GM12878 (cell line): Measurements from ENCODE around the gene MND1. TPM values are rescaled to one million over a fixed set of nuclear protein-coding genes. Genes with fewer than 3 reads are reported as not detected.
A peak's percentile ranks its signal among the peaks of the same experiment; 100 is the strongest.

Experiments used
- DPF2 ChIP-seq: fragments of 450-650 bp; IDR thresholded peaks from 2 replicates; pipeline ENCODE4 v1.6.1; 2017; ENCODE audit warnings: mild to moderate bottlenecking
- IKZF2 ChIP-seq, 2 experiments: fragments of 450-650 bp; IDR thresholded peaks; 2 replicates each; pipeline ENCODE4 v1.6.1; 2017; ENCODE audit warnings: mild to moderate bottlenecking in 2 of 2, moderate library complexity in 2 of 2
- IRF3 ChIP-seq: fragments of 450-650 bp; IDR thresholded peaks from 2 replicates; pipeline ENCODE4 v1.6.1; 2014; ENCODE audit warnings: mild to moderate bottlenecking
- IRF4 ChIP-seq: IDR thresholded peaks from 2 replicates; pipeline ENCODE4 v1.6.1; 2011; ENCODE audit warnings: low read depth, low read length
- SKIL ChIP-seq: fragments of 450-650 bp; IDR thresholded peaks from 2 replicates; pipeline ENCODE4 v1.6.1; 2017; ENCODE audit warnings: mild to moderate bottlenecking, low read depth, inconsistent platforms; ENCODE audit not compliant: poor library complexity, severe bottlenecking
- ZBED1 ChIP-seq: IDR thresholded peaks from 2 replicates; pipeline ENCODE4 v1.6.1; 2016; ENCODE audit warnings: borderline replicate concordance
- ZBTB11 ChIP-seq: fragments of 450-650 bp; formaldehyde crosslinking; IDR thresholded peaks from 2 replicates; pipeline ENCODE4 v1.5.0; 2022; ENCODE audit warnings: mild to moderate bottlenecking, missing genetic modification characterization
- polyA plus RNA-seq, 11 experiments: library from polyadenylated mRNA; depleted of rRNA in 4 of 11; unstranded in 6 of 11; stranded (reverse) in 5 of 11; fragments of >200 nt; fragmentation: Nextera tagmentation in 4 of 11; fragmentation: Illumina TruSeq in 1 of 11; extraction: Ambion mirVana in 4 of 11; extraction: Trizol in 1 of 11; gene quantifications; 1 replicate in 1 of 11; 2 replicates in 10 of 11; pipeline versions ENCODE4 v1.2.1 to v1.2.3, GENCODE V29; 2011 to 2016; ENCODE audit warnings: inconsistent platforms in 2 of 11, missing spikeins in 2 of 11, low read depth in 1 of 11
- total RNA-seq, 4 experiments: library from RNA; depleted of rRNA in 3 of 4; stranded (reverse); fragments of >200 nt in 3 of 4; fragmentation: Illumina TruSeq in 1 of 4; extraction: Trizol in 1 of 4; gene quantifications; 2 replicates each; pipeline versions ENCODE4 v1.2.1 to v1.2.3, GENCODE V29; 2013 to 2021

Gene MND1
- total and polyA plus RNA-seq, 10 of the 15 experiments (the other 5 are each of a cell fraction or from before 2014, with no cell fraction given), result 17.7 to 58.1 (median 47.3) TPM

GRCh38 chr4:153349206-153349805, 4.8 kb downstream of the MND1 start (continued):
- no peak for TF ChIP-seq ZBTB11 (CRISPR knock-in tag)
- no peak for TF ChIP-seq ZBED1
- TF ChIP-seq IRF4, result no peak
- TF ChIP-seq IKZF2 (IDR thresholded peaks at IDR 0.05), result peak in 1 of 2 experiments; percentile 54; a peak in 1 of 4 replicates
- TF ChIP-seq SKIL, result peak; percentile 33
- no peak for TF ChIP-seq DPF2
- TF ChIP-seq IRF3, result no peak
